HUES6 (cell line): ENCODE results near the gene NUP155.

Experiments
- H3K27ac ChIP-seq: 2 replicates; pipeline ENCODE4 v1.7.0; 2013; ENCODE audit warnings: low read depth, mild to moderate bottlenecking, low read length, inconsistent platforms
- H3K27me3 ChIP-seq: 2 replicates; pipeline ENCODE4 v1.6.1; 2013; ENCODE audit warnings: low read length; ENCODE audit not compliant: control insufficient read depth, insufficient read depth
- H3K36me3 ChIP-seq: 2 replicates; pipeline ENCODE4 v1.6.1; 2013; ENCODE audit warnings: low read length; ENCODE audit not compliant: control insufficient read depth, insufficient read depth
- H3K4me1 ChIP-seq: 2 replicates; pipeline ENCODE4 v1.6.1; 2013; ENCODE audit warnings: low read length; ENCODE audit not compliant: control insufficient read depth, insufficient read depth
- H3K4me3 ChIP-seq: 2 replicates; pipeline ENCODE4 v1.5.1; 2013; ENCODE audit warnings: low read depth, low read length
- H3K9ac ChIP-seq: one replicate; pipeline ENCODE4 v1.6.1; 2013; ENCODE audit warnings: mild to moderate bottlenecking, low read length
- H3K9me3 ChIP-seq: 2 replicates; pipeline ENCODE4 v1.6.1; 2013; ENCODE audit warnings: low read depth, low read length; ENCODE audit not compliant: control insufficient read depth, insufficient read depth

NUP155 gene

GRCh38 chr5:37247496-37247895 is 123.4 kb downstream of the NUP155 start:
- Histone ChIP-seq H3K4me3 (no peak overlapping the region), H3K4me1 (0 out of 2 replicates have a peak, but pooled peaks cover 5% of the 10 kb centered on the region)

GRCh38 chr5:37247036-37247435 is 123.9 kb downstream of the NUP155 start:
- Histone ChIP-seq H3K27ac (no peak overlapping the region), H3K36me3 (no peaks in the 10 kb centered on the region), H3K4me1 (0 out of 2 replicates have a peak, but pooled peaks cover 5% of the 10 kb centered on the region), H3K27me3 (no peaks in the 10 kb centered on the region), H3K9ac (no peak overlapping the region), H3K9me3 (no peaks in the 10 kb centered on the region), H3K4me3 (no peak overlapping the region)

More at GRCh38 chr5:37247496-37247895, 123.4 kb downstream of the NUP155 start:
- no peaks in the 10 kb centered on the region for H3K36me3 ChIP-seq
- H3K27me3 ChIP-seq, result no peaks in the 10 kb centered on the region
- no peaks in the 10 kb centered on the region for H3K9me3 ChIP-seq
- H3K27ac ChIP-seq, result no peak overlapping the region
- H3K9ac ChIP-seq, result no peak overlapping the region
